Keratinocyte (primary cell): Measurements from ENCODE around the gene STPG2.
"Not testable (repeated sequence)": the region's sequence is repeated elsewhere in the genome, so short reads cannot be mapped to it uniquely, and the experiment has no call there.

Experiments
- EZH2 ChIP-seq: IDR thresholded peaks from one replicate; pipeline ENCODE4 v1.6.1; 2012; ENCODE audit warnings: inconsistent platforms, mild to moderate bottlenecking, low read length, moderate library complexity
- TF ChIP-seq, protein P1 (sequence below), 3 experiments: IDR thresholded peaks in 1 of 3; conservative IDR thresholded peaks in 1 of 3; optimal IDR thresholded peaks in 1 of 3; 2 replicates in 2 of 3; 3 replicates in 1 of 3; pipeline versions ENCODE3 to v1.5.1; 2011; ENCODE audit warnings: low read length in 3 of 3, mild to moderate bottlenecking in 3 of 3, moderate library complexity in 2 of 3, control low read depth in 1 of 3, inconsistent platforms in 1 of 3; ENCODE audit not compliant: insufficient read depth in 2 of 3; ENCODE audit errors: extremely low read depth in 1 of 3

DNA sequence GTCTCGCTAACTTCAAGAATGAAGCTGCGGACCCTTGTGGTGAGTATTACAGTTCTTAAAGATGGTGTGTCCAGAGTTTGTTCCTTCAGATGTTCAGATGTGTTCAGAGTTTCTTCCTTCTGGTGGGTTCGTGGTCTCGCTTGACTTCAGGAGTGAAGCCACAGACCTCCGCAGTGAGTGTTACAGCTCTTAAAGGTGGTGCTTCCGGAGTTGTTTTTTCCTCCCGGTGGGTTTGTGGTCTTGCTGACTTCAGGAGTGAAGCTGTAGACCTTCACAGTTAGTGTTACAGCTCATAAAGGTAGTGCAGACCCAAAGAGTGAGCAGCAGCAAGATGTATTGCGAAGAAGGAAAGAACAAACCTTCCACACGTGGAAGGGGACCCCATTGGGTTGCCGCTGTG, 592.6 kb downstream of the STPG2 start:
- TF ChIP-seq, protein P1, sequence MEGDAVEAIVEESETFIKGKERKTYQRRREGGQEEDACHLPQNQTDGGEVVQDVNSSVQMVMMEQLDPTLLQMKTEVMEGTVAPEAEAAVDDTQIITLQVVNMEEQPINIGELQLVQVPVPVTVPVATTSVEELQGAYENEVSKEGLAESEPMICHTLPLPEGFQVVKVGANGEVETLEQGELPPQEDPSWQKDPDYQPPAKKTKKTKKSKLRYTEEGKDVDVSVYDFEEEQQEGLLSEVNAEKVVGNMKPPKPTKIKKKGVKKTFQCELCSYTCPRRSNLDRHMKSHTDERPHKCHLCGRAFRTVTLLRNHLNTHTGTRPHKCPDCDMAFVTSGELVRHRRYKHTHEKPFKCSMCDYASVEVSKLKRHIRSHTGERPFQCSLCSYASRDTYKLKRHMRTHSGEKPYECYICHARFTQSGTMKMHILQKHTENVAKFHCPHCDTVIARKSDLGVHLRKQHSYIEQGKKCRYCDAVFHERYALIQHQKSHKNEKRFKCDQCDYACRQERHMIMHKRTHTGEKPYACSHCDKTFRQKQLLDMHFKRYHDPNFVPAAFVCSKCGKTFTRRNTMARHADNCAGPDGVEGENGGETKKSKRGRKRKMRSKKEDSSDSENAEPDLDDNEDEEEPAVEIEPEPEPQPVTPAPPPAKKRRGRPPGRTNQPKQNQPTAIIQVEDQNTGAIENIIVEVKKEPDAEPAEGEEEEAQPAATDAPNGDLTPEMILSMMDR (optimal IDR thresholded peaks at IDR 0.05 in 1 of 3, IDR thresholded peaks at IDR 0.05 in 1 of 3, conservative IDR thresholded peaks at IDR 0.05 in 1 of 3; ENCODE audit: extremely low read depth in 1 of 3, insufficient read depth in 2 of 3, low read length in 3 of 3): not testable (repeated sequence)
- TF ChIP-seq EZH2: not testable (repeated sequence)
